Choroid plexus epithelial cell (primary cell): ENCODE results near the gene PIEZO2.

Experiments
- DNase-seq: peaks from one replicate; pipeline ENCODE4 v3.0.0-alpha.2; 2010; ENCODE audit warnings: low read depth
- H3K4me3 ChIP-seq: 2 replicates; pipeline ENCODE4 v1.5.1; 2011; ENCODE audit warnings: low read depth, mild to moderate bottlenecking, control low read depth, low read length, moderate library complexity
- CTCF ChIP-seq: conservative IDR thresholded peaks from 2 replicates; pipeline ENCODE4 v1.5.1; 2011; ENCODE audit warnings: low read depth, mild to moderate bottlenecking, control low read depth, inconsistent platforms, low read length, moderate library complexity

PIEZO2 gene

GRCh38 chr18:10894501-10894900 lies 254.9 kb downstream of the PIEZO2 start:
- H3K4me3 ChIP-seq = no peak overlapping the region
- no peak for DNase-seq
- TF ChIP-seq CTCF = no peak

- no peak for TF ChIP-seq CTCF
- no peak overlapping the region for H3K4me3 ChIP-seq
- no peak for DNase-seq
Observed at GRCh38 chr18:10893761-10894160, 255.6 kb downstream of the PIEZO2 start.

- no peak for TF ChIP-seq CTCF
- no peak overlapping the region for H3K4me3 ChIP-seq
- no peak for DNase-seq
Observed at GRCh38 chr18:10893196-10893595, 256.2 kb downstream of the PIEZO2 start.

GRCh38 chr18:10892786-10893185 lies 256.6 kb downstream of the PIEZO2 start:
- no peak for TF ChIP-seq CTCF
- peak; percentile 42 for DNase-seq

GRCh38 chr18:10890022-10890421 lies 259.3 kb downstream of the PIEZO2 start:
- H3K4me3 ChIP-seq = no peak overlapping the region
- no peak for DNase-seq
- TF ChIP-seq CTCF = no peak

More at GRCh38 chr18:10892786-10893185, 256.6 kb downstream of the PIEZO2 start:
- no peak overlapping the region for H3K4me3 ChIP-seq

GRCh38 chr18:10878703-10879102 lies 270.7 kb downstream of the PIEZO2 start:
- no peak for TF ChIP-seq CTCF
- H3K4me3 ChIP-seq = no peak overlapping the region
- no peak for DNase-seq

- no peak overlapping the region for H3K4me3 ChIP-seq
- DNase-seq = no peak
- no peak for TF ChIP-seq CTCF
Observed at GRCh38 chr18:10877987-10878386, 271.4 kb downstream of the PIEZO2 start.
